Activated CD4-positive, CD25-positive, alpha-beta regulatory T cell treated with anti-CD3 and anti-CD28 coated beads, Interleukin-2, amount 50 U/mL, for 24 hours (primary cell): ENCODE measurements around the gene TTBK2.
"Not testable (repeated sequence)": the region's sequence is repeated elsewhere in the genome, so short reads cannot be mapped to it uniquely, and the experiment has no call there.

ENCODE experiments used
- ATAC-seq, 2 donors: fragments of 150-1000 bp; cut with Tn5 transposase; one replicate each; pipeline ENCODE4 v1.10.0; 2021; ENCODE audit warnings: mild to moderate bottlenecking in 1 of 2, moderate library complexity in 1 of 2

Gene TTBK2

GRCh38 chr15:42820811-42821210 is 99.8 kb downstream of the TTBK2 start:
- ATAC-seq: no peak

- ATAC-seq: no peak
These were observed 100.8 kb downstream of the TTBK2 start for GRCh38 chr15:42819786-42820185.

GRCh38 chr15:42811433-42811832 is 109.1 kb downstream of the TTBK2 start:
- no peak for ATAC-seq

- ATAC-seq: no peak
These were observed 111.7 kb downstream of the TTBK2 start for GRCh38 chr15:42808913-42809312.

GRCh38 chr15:42805266-42805665 is 115.3 kb downstream of the TTBK2 start:
- no peak for ATAC-seq

- ATAC-seq: no peak
These were observed 115.8 kb downstream of the TTBK2 start for GRCh38 chr15:42804739-42805138.

- no peak for ATAC-seq
These were observed 117.1 kb downstream of the TTBK2 start for GRCh38 chr15:42803436-42803835.

GRCh38 chr15:42802168-42802567 is 118.4 kb downstream of the TTBK2 start:
- ATAC-seq: no peak

GRCh38 chr15:42800731-42801474 is 119.7 kb downstream of the TTBK2 start:
- ATAC-seq: no peak

- ATAC-seq: no peak
These were observed 121.8 kb downstream of the TTBK2 start for GRCh38 chr15:42798802-42799201.

GRCh38 chr15:42796955-42797782 is 123.4 kb downstream of the TTBK2 start:
- ATAC-seq: no peak

GRCh38 chr15:42788725-42789124 is 131.9 kb downstream of the TTBK2 start:
- no peak for ATAC-seq

GRCh38 chr15:42786978-42787377 is 133.6 kb downstream of the TTBK2 start:
- no peak for ATAC-seq

- ATAC-seq: no peak
These were observed 135.0 kb downstream of the TTBK2 start for GRCh38 chr15:42785569-42785968.

- no peak for ATAC-seq
These were observed 135.9 kb downstream of the TTBK2 start for GRCh38 chr15:42784705-42785104.

GRCh38 chr15:42782716-42783115 is 137.9 kb downstream of the TTBK2 start:
- no peak for ATAC-seq

GRCh38 chr15:42775416-42775815 is 145.2 kb downstream of the TTBK2 start:
- ATAC-seq: no peak

GRCh38 chr15:42772901-42773300 is 147.7 kb downstream of the TTBK2 start:
- no peak for ATAC-seq

- ATAC-seq: no peak
These were observed 148.4 kb downstream of the TTBK2 start for GRCh38 chr15:42772144-42772543.

- not testable (repeated sequence) for ATAC-seq
These were observed 154.5 kb downstream of the TTBK2 start for GRCh38 chr15:42766109-42766508.

- not testable (repeated sequence) for ATAC-seq
These were observed 156.3 kb downstream of the TTBK2 start for GRCh38 chr15:42764154-42764731.

- not testable (repeated sequence) for ATAC-seq
These were observed 158.8 kb downstream of the TTBK2 start for GRCh38 chr15:42761813-42762212.

GRCh38 chr15:42760759-42761158 is 159.8 kb downstream of the TTBK2 start:
- no peak for ATAC-seq

GRCh38 chr15:42759093-42759492 is 161.5 kb downstream of the TTBK2 start:
- no peak for ATAC-seq
